Measurements from ENCODE around the gene BOC.
"Not testable (repeated sequence)": the region's sequence is repeated elsewhere in the genome, so short reads cannot be mapped to it uniquely, and the experiment has no call there.

The BOC gene

DNA sequence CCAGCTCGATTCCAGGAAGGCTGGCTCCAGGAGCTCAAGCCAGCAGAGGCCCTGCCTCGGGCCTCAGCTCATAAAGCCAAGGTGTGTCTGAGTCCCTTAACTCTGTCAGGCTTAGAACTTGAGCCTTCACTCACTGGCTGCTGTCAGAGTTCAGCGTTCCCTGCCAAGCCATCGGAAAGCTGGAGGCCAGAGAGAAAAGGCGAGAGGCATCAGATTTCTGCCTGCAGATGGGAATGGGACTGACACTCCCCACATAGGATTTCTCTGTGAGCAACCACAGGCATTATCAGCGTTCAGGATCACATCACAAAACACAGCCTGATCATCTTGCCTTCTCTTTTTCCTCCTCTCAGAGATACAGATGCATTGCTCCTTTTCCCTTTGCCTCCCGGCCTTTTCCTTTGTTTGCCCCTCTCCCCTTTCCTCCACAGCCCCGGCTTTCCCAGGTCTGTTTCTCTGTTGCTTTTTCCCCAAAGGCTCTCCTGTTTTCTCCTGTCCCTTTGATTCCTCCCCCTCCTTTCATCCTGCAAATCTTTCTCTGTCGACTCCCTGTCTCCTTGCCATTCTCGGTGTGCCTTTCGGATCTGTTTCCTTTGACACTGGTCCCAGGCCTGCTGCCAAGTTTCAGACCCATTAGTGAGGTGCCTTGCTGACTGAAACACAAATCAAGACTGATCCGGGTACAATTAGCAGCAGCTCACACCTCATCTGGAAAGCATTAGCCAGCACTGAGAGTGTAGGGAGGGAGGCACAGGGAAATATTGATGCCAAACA lies 44.5 kb upstream of the BOC start:
- no peak for TF ChIP-seq CTCF (IDR thresholded peaks at IDR 0.05; ENCODE audit: insufficient read depth, low read depth, low read length, missing control alignments)
- peak; percentile 33 for DNase-seq (ENCODE audit: low read depth)
- H3K4me3 ChIP-seq (ENCODE audit: low read length): no peak overlapping the region

DNA sequence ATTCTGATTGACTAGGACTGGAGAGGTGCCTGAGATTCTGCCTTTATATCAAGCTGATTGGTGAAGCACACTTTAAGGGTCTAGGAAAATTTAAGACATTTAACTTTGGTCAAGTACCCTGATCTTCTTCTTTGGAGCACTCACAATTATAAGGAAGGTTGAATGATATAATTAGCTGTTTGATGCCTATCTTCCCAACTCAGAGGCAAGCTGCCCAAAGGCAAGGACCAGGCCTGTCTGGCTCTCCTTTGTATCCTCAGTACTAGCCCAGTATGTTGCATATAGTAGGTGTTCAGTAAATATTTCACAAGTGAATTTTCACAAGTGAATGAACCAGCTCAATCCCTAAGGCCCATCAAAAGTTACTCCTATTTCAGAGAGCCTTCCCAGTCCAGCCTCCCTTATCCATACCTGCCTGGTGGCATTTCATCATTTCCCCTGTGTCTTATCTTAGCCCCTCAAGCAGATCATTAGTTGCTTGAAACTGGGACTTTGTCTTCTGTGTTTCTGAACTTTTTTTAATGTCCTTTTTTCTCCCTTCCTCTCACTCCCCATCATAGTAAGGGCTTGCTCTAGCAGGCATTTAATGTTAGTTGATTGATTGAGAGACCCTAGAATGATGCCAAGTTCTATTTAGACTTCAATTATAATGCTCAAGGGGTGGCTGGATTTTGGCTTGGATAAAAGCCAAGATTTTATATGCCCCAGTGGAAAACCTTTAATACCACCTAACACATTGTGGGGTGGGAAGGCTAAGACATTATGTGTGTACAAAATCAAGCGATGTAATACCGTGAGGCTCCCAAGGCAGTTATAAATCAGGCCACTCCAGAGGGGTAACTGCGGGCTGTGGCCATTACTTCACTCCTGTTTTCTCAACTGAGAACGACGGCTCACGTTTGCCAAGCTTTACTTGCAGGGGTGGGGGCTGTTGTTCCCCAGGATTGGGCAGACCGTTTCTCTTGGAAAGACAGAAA lies 43.2 kb upstream of the BOC start:
- DNase-seq (ENCODE audit: low read depth): no peak
- TF ChIP-seq CTCF (IDR thresholded peaks at IDR 0.05; ENCODE audit: insufficient read depth, low read depth, low read length, missing control alignments): no peak
- no peak overlapping the region for H3K4me3 ChIP-seq (ENCODE audit: low read length)

- no peak for TF ChIP-seq CTCF (IDR thresholded peaks at IDR 0.05; ENCODE audit: insufficient read depth, low read depth, low read length, missing control alignments)
- no peak overlapping the region for H3K4me3 ChIP-seq (ENCODE audit: low read length)
- no peak for DNase-seq (ENCODE audit: low read depth)
Measured at GRCh38 chr3:113169891-113170452, 41.4 kb upstream of the BOC start.

- no peak for DNase-seq (ENCODE audit: low read depth)
- H3K4me3 ChIP-seq (ENCODE audit: low read length): no peak overlapping the region
- no peak for TF ChIP-seq CTCF (IDR thresholded peaks at IDR 0.05; ENCODE audit: insufficient read depth, low read depth, low read length, missing control alignments)
Measured at GRCh38 chr3:113170771-113171170, 40.6 kb upstream of the BOC start.

DNA sequence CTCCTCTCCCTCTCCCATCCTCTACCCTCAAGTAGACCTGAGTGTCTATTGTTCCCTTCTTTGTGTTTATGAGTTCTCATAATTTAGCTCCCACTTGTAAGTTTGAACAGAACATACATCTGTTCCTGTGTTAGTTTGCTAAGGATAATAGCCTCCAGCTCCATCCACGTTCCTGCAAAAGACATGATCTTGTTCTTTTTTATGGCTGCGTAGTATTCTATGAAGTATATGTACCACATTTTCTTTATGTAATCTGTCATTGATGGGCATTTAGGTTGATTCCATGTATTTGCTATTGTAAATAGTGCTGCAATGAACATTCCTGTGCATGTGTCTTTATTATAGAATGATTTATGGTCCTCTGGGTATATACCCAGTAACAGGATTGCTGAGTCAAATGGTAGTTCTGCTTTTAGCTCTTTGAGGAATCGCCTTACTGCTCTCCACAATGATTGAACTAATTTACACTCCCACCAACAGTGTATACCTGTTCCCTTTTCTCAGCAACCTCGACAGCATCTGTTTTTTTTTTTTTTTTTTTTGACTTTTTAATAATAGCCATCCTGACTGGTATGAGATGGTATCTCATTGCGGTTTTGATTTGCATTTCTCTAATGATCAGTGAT lies 39.6 kb upstream of the BOC start:
- DNase-seq (ENCODE audit: low read depth); H3K4me3 ChIP-seq (ENCODE audit: low read length): not testable (repeated sequence)

DNA sequence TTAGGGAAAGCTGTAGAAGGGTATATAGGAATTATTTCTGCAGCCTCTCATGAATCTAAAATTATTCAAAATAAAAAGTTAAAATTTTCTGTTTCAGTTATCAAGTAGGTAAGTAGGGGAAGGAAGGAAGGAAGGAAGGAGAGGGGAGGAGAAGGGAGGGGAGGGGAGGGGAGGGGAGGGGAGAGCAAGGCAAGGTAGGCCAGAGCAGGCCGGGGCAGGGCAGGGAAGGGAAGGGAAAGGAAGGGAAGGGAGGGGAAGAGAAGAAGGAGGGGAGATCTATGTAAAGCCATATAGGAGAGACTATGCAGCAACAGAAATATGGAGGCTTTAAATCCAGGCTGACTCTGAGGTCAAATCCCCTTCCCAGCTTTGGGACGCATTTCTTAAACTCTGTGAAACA lies 38.3 kb upstream of the BOC start:
- H3K4me3 ChIP-seq (ENCODE audit: low read length): no peak overlapping the region
- no peak for DNase-seq (ENCODE audit: low read depth)
- TF ChIP-seq CTCF (IDR thresholded peaks at IDR 0.05; ENCODE audit: insufficient read depth, low read depth, low read length, missing control alignments): no peak

- no peak for TF ChIP-seq CTCF (IDR thresholded peaks at IDR 0.05; ENCODE audit: insufficient read depth, low read depth, low read length, missing control alignments)
- no peak overlapping the region for H3K4me3 ChIP-seq (ENCODE audit: low read length)
- DNase-seq (ENCODE audit: low read depth): no peak
Measured at GRCh38 chr3:113174304-113174703, 37.1 kb upstream of the BOC start.
